H9 (cell line): ENCODE data around the gene SUV39H1. TPM values are rescaled to one million over a fixed set of nuclear protein-coding genes. Genes with fewer than 3 reads are reported as not detected.

Experiments used
- DNase-seq: peaks from one replicate; pipeline ENCODE4 v3.0.0-alpha.2; 2017
- H2AFZ ChIP-seq: one replicate; pipeline ENCODE4 v1.6.1; 2013; ENCODE audit warnings: mild to moderate bottlenecking, low read length, control low read depth, moderate library complexity
- H2AK5ac ChIP-seq: 2 replicates; pipeline ENCODE4 v1.6.1; 2013; ENCODE audit warnings: low read length, control low read depth, mixed read lengths; ENCODE audit not compliant: insufficient read length
- H2BK120ac ChIP-seq: one replicate; pipeline ENCODE4 v1.6.1; 2013; ENCODE audit warnings: low read depth, mild to moderate bottlenecking, low read length, control low read depth, inconsistent platforms; ENCODE audit not compliant: poor library complexity, severe bottlenecking
- H2BK12ac ChIP-seq: 2 replicates; pipeline ENCODE4 v1.6.1; 2013; ENCODE audit warnings: low read length, control low read depth, mixed read lengths, low read depth; ENCODE audit not compliant: insufficient read length
- H2BK15ac ChIP-seq: 2 replicates; pipeline ENCODE4 v1.6.1; 2013; ENCODE audit warnings: low read depth, low read length, control low read depth
- H2BK20ac ChIP-seq: one replicate; pipeline ENCODE4 v1.6.1; 2013; ENCODE audit warnings: low read depth, mild to moderate bottlenecking, low read length, control low read depth, inconsistent platforms; ENCODE audit not compliant: poor library complexity, severe bottlenecking
- H2BK5ac ChIP-seq: 2 replicates; pipeline ENCODE4 v1.6.1; 2013; ENCODE audit warnings: low read length, control low read depth, mixed read lengths; ENCODE audit not compliant: insufficient read length
- H3K14ac ChIP-seq: 2 replicates; pipeline ENCODE4 v1.6.1; 2013; ENCODE audit warnings: low read length, control low read depth; ENCODE audit not compliant: insufficient read depth
- H3K18ac ChIP-seq: 2 replicates; pipeline ENCODE4 v1.6.1; 2013; ENCODE audit warnings: low read depth, mild to moderate bottlenecking, mixed read lengths, low read length, control low read depth; ENCODE audit not compliant: insufficient read length
- H3K23ac ChIP-seq: 2 replicates; pipeline ENCODE4 v1.6.1; 2013; ENCODE audit warnings: low read length, control low read depth, mixed read lengths, low read depth; ENCODE audit not compliant: insufficient read length
- H3K23me2 ChIP-seq: 2 replicates; pipeline ENCODE4 v1.6.1; 2013; ENCODE audit warnings: low read depth, mild to moderate bottlenecking, mixed read lengths, low read length, control low read depth; ENCODE audit not compliant: insufficient read length, poor library complexity, severe bottlenecking
- H3K27ac ChIP-seq: 2 replicates; pipeline ENCODE4 v1.5.1; 2013; ENCODE audit warnings: low read length, control low read depth, mixed read lengths, low read depth; ENCODE audit not compliant: insufficient read length
- H3K27me3 ChIP-seq: 2 replicates; pipeline ENCODE4 v1.6.1; 2013; ENCODE audit warnings: low read length, control low read depth, inconsistent platforms; ENCODE audit not compliant: insufficient read depth
- H3K4ac ChIP-seq: 2 replicates; pipeline ENCODE4 v1.6.1; 2013; ENCODE audit warnings: low read depth, mild to moderate bottlenecking, control low read depth, inconsistent platforms, low read length, moderate library complexity
- H3K4me1 ChIP-seq: 2 replicates; pipeline ENCODE4 v1.6.1; 2013; ENCODE audit warnings: low read length, control low read depth, inconsistent platforms; ENCODE audit not compliant: insufficient read depth
- H3K4me2 ChIP-seq: 2 replicates; pipeline ENCODE4 v1.6.1; 2013; ENCODE audit warnings: low read length, control low read depth, mixed read lengths; ENCODE audit not compliant: insufficient read length, insufficient read depth
- H3K56ac ChIP-seq: 2 replicates; pipeline ENCODE4 v1.6.1; 2013; ENCODE audit warnings: low read depth, mild to moderate bottlenecking, mixed read lengths, low read length, control low read depth; ENCODE audit not compliant: insufficient read length
- H3K79me1 ChIP-seq: 2 replicates; pipeline ENCODE4 v1.6.1; 2013; ENCODE audit warnings: low read depth, mild to moderate bottlenecking, moderate library complexity, low read length, control low read depth, inconsistent platforms; ENCODE audit not compliant: insufficient read depth, poor library complexity, severe bottlenecking
- H3K79me2 ChIP-seq: 2 replicates; pipeline ENCODE4 v1.6.1; 2013; ENCODE audit warnings: low read length, control low read depth, inconsistent platforms; ENCODE audit not compliant: insufficient read depth
- H3K9ac ChIP-seq: 2 replicates; pipeline ENCODE4 v1.6.1; 2013; ENCODE audit warnings: low read length, control low read depth, mixed read lengths; ENCODE audit not compliant: insufficient read length; ENCODE audit errors: extremely low read depth
- H3K9me3 ChIP-seq: one replicate; pipeline ENCODE4 v1.6.1; 2013; ENCODE audit warnings: low read depth, low read length, inconsistent platforms; ENCODE audit not compliant: control insufficient read depth
- H3T11ph ChIP-seq: one replicate; pipeline ENCODE4 v1.6.1; 2013; ENCODE audit warnings: mild to moderate bottlenecking, low read length, control low read depth, inconsistent platforms
- H4K20me1 ChIP-seq: one replicate; pipeline ENCODE4 v1.6.1; 2013; ENCODE audit not compliant: control insufficient read depth, insufficient read length, insufficient read depth
- H4K5ac ChIP-seq: 2 replicates; pipeline ENCODE4 v1.6.1; 2013; ENCODE audit warnings: low read depth, mild to moderate bottlenecking, mixed read lengths, low read length, control low read depth; ENCODE audit not compliant: insufficient read length
- H4K8ac ChIP-seq: replicated peaks from 2 replicates; pipeline ENCODE4 v1.6.1; 2013; ENCODE audit warnings: low read length, control low read depth, mixed read lengths, low read depth; ENCODE audit not compliant: insufficient read length
- H4K91ac ChIP-seq: 2 replicates; pipeline ENCODE4 v1.6.1; 2013; ENCODE audit warnings: low read depth, mild to moderate bottlenecking, moderate library complexity, mixed read lengths, low read length, control low read depth; ENCODE audit not compliant: insufficient read length
- H3K27ac Mint-ChIP-seq, 3 experiments: 2 replicates in 2 of 3; 3 replicates in 1 of 3; pipeline ENCODE4 v1.8.0; 2020 to 2021; ENCODE audit warnings: mixed read lengths in 3 of 3, mild to moderate bottlenecking in 1 of 3, moderate library complexity in 1 of 3
- H3K27me3 Mint-ChIP-seq: 2 replicates; pipeline ENCODE4 v1.8.0; 2021; ENCODE audit warnings: low read depth, mild to moderate bottlenecking, moderate library complexity, mixed read lengths
- H3K36me3 Mint-ChIP-seq, 3 experiments: 2 replicates in 2 of 3; 3 replicates in 1 of 3; pipeline ENCODE4 v1.8.0; 2020 to 2021; ENCODE audit warnings: low read depth in 3 of 3, mixed read lengths in 3 of 3; ENCODE audit not compliant: insufficient read depth in 1 of 3
- H3K4me1 Mint-ChIP-seq, 2 experiments: 2 replicates each; pipeline ENCODE4 v1.8.0; 2020; ENCODE audit warnings: mixed read lengths in 2 of 2
- H3K4me3 Mint-ChIP-seq, 2 experiments: 2 replicates in 1 of 2; 3 replicates in 1 of 2; pipeline ENCODE4 v1.8.0; 2020 to 2021; ENCODE audit warnings: mild to moderate bottlenecking in 2 of 2, mixed read lengths in 2 of 2, moderate library complexity in 1 of 2
- H3K9me3 Mint-ChIP-seq, 2 experiments: 2 replicates in 1 of 2; 3 replicates in 1 of 2; pipeline ENCODE4 v1.8.0; 2020; ENCODE audit warnings: mild to moderate bottlenecking in 2 of 2, mixed read lengths in 2 of 2, moderate library complexity in 1 of 2
- total RNA-seq: library from RNA; stranded (reverse); gene quantifications from 2 replicates; pipeline ENCODE4 v1.2.1, GENCODE V29; 2021
- TF ChIP-seq, protein P1 (sequence below): fragments of 200-600 bp; sonication (generic); conservative IDR thresholded peaks from 3 replicates; pipeline ENCODE4 v1.8.0; 2021; ENCODE audit warnings: antibody characterized with exemption, mild to moderate bottlenecking

Gene SUV39H1
- total RNA-seq, 1 experiment from 2014 or later: 16.2 TPM

DNA sequence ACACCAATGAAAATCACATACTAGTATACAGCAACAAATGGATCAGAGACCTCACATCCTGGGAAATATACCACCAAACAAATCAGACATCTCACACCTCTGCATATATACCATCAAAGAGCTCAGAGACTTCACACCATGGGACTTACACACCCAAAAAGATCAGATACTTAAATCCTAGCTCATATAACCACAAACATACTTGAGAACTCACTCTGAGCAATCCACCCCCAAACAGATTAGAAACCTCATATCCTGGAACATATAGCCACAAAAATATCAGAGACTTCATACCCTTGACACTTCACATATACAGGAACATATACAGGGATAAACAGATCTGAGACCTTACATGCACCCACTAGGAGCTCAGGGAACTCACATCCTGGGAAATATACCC lies 32.1 kb downstream of the SUV39H1 start:
- no peak overlapping the region for H2BK5ac ChIP-seq
- H3K9me3 Mint-ChIP-seq: peaks cover 73 to 76% of the 10 kb centered on the region in 2 experiments

More for the DNA sequence above, 32.1 kb downstream of the SUV39H1 start:
- no peak overlapping the region for H4K91ac ChIP-seq
- no peaks in the 10 kb centered on the region for H4K20me1 ChIP-seq
- H3K23ac ChIP-seq: no peak overlapping the region
- 0 out of 4 replicates have a peak, but pooled peaks cover 0 to 3% of the 10 kb centered on the region in 2 experiments for H3K4me1 Mint-ChIP-seq
- H3T11ph ChIP-seq: no peak overlapping the region
- H2BK15ac ChIP-seq: no peak overlapping the region
- H2AK5ac ChIP-seq: no peak overlapping the region
- no peak overlapping the region for H2BK12ac ChIP-seq
- H3K27me3 ChIP-seq: no peaks in the 10 kb centered on the region
- no peak overlapping the region for H3K27ac ChIP-seq
- no peak overlapping the region for H3K9ac ChIP-seq
- no peak overlapping the region for H3K4ac ChIP-seq
- H3K56ac ChIP-seq: no peak overlapping the region
- H2BK20ac ChIP-seq: no peak overlapping the region
- no peaks in the 10 kb centered on the region for H3K79me2 ChIP-seq
- H3K27me3 Mint-ChIP-seq: peaks cover 2% of the 10 kb centered on the region; the same call in 1 of the 2 replicates
- H4K5ac ChIP-seq: no peak overlapping the region
- peaks cover 25% of the 10 kb centered on the region for H3K9me3 ChIP-seq
- no peak overlapping the region for H3K4me2 ChIP-seq
- H3K23me2 ChIP-seq: no peaks in the 10 kb centered on the region
- no peak overlapping the region for H3K14ac ChIP-seq
- H3K27ac Mint-ChIP-seq: no peak overlapping the region
- H3K36me3 Mint-ChIP-seq: peaks cover 0 to 2% (median 0%) of the 10 kb centered on the region in 3 experiments; a peak in 3 of 7 replicates
- TF ChIP-seq, protein P1, sequence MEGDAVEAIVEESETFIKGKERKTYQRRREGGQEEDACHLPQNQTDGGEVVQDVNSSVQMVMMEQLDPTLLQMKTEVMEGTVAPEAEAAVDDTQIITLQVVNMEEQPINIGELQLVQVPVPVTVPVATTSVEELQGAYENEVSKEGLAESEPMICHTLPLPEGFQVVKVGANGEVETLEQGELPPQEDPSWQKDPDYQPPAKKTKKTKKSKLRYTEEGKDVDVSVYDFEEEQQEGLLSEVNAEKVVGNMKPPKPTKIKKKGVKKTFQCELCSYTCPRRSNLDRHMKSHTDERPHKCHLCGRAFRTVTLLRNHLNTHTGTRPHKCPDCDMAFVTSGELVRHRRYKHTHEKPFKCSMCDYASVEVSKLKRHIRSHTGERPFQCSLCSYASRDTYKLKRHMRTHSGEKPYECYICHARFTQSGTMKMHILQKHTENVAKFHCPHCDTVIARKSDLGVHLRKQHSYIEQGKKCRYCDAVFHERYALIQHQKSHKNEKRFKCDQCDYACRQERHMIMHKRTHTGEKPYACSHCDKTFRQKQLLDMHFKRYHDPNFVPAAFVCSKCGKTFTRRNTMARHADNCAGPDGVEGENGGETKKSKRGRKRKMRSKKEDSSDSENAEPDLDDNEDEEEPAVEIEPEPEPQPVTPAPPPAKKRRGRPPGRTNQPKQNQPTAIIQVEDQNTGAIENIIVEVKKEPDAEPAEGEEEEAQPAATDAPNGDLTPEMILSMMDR: no peak
- DNase-seq: no peak
- no peak overlapping the region for H2AFZ ChIP-seq
- H3K18ac ChIP-seq: no peak overlapping the region
- no peaks in the 10 kb centered on the region for H3K79me1 ChIP-seq
- H3K4me1 ChIP-seq: no peaks in the 10 kb centered on the region
- H4K8ac ChIP-seq: no peak overlapping the region
- no peak overlapping the region for H3K4me3 Mint-ChIP-seq
- H2BK120ac ChIP-seq: no peak overlapping the region
